ENCODE results near the gene MLIP. TPM values are rescaled to one million over a fixed set of nuclear protein-coding genes. Genes with fewer than 3 reads are reported as not detected.

The MLIP gene
- total RNA-seq, 1 experiment from 2014 or later: 0.59 TPM

DNA sequence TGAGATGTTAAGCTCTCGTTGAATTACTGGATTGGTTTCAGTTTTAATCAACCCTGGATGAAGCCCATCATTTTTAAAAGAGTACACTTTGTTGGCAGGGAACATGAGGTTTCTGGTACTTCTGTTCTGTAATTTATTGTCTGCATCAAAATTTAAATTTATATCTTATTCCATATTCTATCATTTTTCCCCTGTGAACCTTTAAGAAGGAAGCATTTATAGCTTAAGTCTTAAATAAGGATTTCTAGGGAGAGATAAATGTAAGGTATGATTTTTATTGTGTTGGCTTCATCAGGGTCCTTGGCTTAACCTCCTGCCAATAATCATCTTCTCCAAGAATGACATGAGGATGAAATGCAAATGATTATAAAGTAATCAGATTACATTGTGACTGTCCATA is 40.6 kb downstream of the MLIP start:
- no peaks in the 10 kb centered on the region for H3K9me2 ChIP-seq (ENCODE audit: insufficient read depth)
- no TSS peak for BruUV-seq (replicated peaks)
- H3K4me1 ChIP-seq (ENCODE audit: control insufficient read depth in 1 of 2, insufficient read depth in 2 of 2, low read length in 2 of 2): no peaks in the 10 kb centered on the region
- no peaks in the 10 kb centered on the region for H3K9me3 ChIP-seq (ENCODE audit: control insufficient read depth in 1 of 2, insufficient read depth in 1 of 2, low read depth in 1 of 2, low read length in 2 of 2)
- no peak for ATAC-seq
- ChIA-PET RAD21 (ENCODE audit: low non-redundant PET in 1 of 2, low total read pairs in 2 of 2, uncharacterized antibody in 2 of 2, unreplicated experiment in 2 of 2) (no interaction called here), CTCF (no interaction called here), POLR2A (no interaction called here)
- no peak overlapping the region for H3K9ac ChIP-seq (ENCODE audit: low read length)
- TF ChIP-seq POLR2A (IDR thresholded peaks at IDR 0.05; ENCODE audit: borderline replicate concordance, extremely low read depth, insufficient read depth, insufficient read length) (no peak), ZNF274 (IDR thresholded peaks at IDR 0.05; ENCODE audit: low read depth, low read length) (no peak), ZFX (IDR thresholded peaks at IDR 0.05) (no peak)
- TF ChIP-seq, protein P1, sequence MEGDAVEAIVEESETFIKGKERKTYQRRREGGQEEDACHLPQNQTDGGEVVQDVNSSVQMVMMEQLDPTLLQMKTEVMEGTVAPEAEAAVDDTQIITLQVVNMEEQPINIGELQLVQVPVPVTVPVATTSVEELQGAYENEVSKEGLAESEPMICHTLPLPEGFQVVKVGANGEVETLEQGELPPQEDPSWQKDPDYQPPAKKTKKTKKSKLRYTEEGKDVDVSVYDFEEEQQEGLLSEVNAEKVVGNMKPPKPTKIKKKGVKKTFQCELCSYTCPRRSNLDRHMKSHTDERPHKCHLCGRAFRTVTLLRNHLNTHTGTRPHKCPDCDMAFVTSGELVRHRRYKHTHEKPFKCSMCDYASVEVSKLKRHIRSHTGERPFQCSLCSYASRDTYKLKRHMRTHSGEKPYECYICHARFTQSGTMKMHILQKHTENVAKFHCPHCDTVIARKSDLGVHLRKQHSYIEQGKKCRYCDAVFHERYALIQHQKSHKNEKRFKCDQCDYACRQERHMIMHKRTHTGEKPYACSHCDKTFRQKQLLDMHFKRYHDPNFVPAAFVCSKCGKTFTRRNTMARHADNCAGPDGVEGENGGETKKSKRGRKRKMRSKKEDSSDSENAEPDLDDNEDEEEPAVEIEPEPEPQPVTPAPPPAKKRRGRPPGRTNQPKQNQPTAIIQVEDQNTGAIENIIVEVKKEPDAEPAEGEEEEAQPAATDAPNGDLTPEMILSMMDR (IDR thresholded peaks at IDR 0.05 in 2 of 3, conservative IDR thresholded peaks at IDR 0.05 in 1 of 3; ENCODE audit: borderline replicate concordance in 1 of 3, insufficient read depth in 1 of 3, low read depth in 2 of 3, low read length in 2 of 3): no peak
- no peak for DNase-seq (ENCODE audit: low read depth, low spot score)
- H3K4me3 ChIP-seq (replicated peaks in 1 of 2; ENCODE audit: low read depth in 1 of 2, low read length in 2 of 2): no peak overlapping the region
- no peaks in the 10 kb centered on the region for H3K36me3 ChIP-seq (ENCODE audit: control insufficient read depth in 1 of 2, insufficient read depth in 2 of 2, low read length in 2 of 2)
- intact Hi-C loops (cut with micrococcal nuclease): no loop called here
- no peaks in the 10 kb centered on the region for H3K79me2 ChIP-seq (ENCODE audit: insufficient read depth, low read length)
- no peak overlapping the region for H2AFZ ChIP-seq (ENCODE audit: low read depth, low read length, poor library complexity, severe bottlenecking)
- no peak overlapping the region for H3K4me2 ChIP-seq (ENCODE audit: low read length)
- H3K27ac ChIP-seq (ENCODE audit: low read depth, low read length): no peak overlapping the region
- H3K27me3 ChIP-seq (ENCODE audit: insufficient read depth, low read length): no peaks in the 10 kb centered on the region
- no peaks in the 10 kb centered on the region for H4K20me1 ChIP-seq (ENCODE audit: insufficient read depth)

DNA sequence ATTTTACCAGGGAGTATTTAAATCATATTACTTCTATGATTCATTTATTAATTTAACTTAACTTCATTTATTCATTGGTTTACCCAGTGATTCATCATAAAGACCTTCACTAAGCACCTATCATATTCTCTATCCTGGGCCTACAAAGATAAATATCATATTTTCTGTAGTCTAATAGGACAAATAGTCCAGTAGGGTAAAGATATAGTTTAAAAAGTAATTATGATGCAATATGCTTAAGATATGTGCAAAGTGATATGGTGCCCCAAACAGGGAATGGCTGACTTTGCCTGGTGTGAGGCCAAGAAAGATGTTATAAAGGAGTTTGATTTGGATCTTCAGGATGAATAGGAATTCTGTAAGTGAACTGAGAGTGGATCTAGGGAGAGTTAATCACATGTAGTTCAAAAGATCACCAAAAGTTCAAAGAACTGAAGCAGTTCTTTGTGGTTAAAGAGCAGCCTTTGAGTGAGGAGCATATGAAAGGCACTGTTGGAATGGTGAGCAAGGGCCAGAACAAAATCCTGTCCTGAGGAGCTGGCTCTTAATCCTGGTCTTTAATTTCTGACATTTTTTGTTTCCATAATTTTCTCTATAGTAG is 45.5 kb downstream of the MLIP start:
- Histone ChIP-seq H3K79me2 (ENCODE audit: insufficient read depth, low read length) (no peaks in the 10 kb centered on the region), H4K20me1 (ENCODE audit: insufficient read depth) (no peaks in the 10 kb centered on the region), H3K4me2 (ENCODE audit: low read length) (no peak overlapping the region), H3K9me3 (ENCODE audit: control insufficient read depth in 1 of 2, insufficient read depth in 1 of 2, low read depth in 1 of 2, low read length in 2 of 2) (no peaks in the 10 kb centered on the region), H3K9me2 (ENCODE audit: insufficient read depth) (no peaks in the 10 kb centered on the region), H3K4me1 (ENCODE audit: control insufficient read depth in 1 of 2, insufficient read depth in 2 of 2, low read length in 2 of 2) (no peaks in the 10 kb centered on the region), H3K36me3 (ENCODE audit: control insufficient read depth in 1 of 2, insufficient read depth in 2 of 2, low read length in 2 of 2) (no peaks in the 10 kb centered on the region), H3K9ac (ENCODE audit: low read length) (no peak overlapping the region), H3K27me3 (ENCODE audit: insufficient read depth, low read length) (no peaks in the 10 kb centered on the region), H3K4me3 (replicated peaks in 1 of 2; ENCODE audit: low read depth in 1 of 2, low read length in 2 of 2) (no peak overlapping the region), H3K27ac (ENCODE audit: low read depth, low read length) (no peak overlapping the region), H2AFZ (ENCODE audit: low read depth, low read length, poor library complexity, severe bottlenecking) (no peak overlapping the region)
- POLR2A ChIA-PET: no interaction called here
- ATAC-seq: no peak
- CTCF ChIA-PET: no interaction called here
- BruUV-seq (replicated peaks): no TSS peak
- intact Hi-C loops (cut with micrococcal nuclease): no loop called here
- RAD21 ChIA-PET (ENCODE audit: low non-redundant PET in 1 of 2, low total read pairs in 2 of 2, uncharacterized antibody in 2 of 2, unreplicated experiment in 2 of 2): no interaction called here
- DNase-seq (ENCODE audit: low read depth, low spot score): no peak
- TF ChIP-seq ZFX (IDR thresholded peaks at IDR 0.05) (no peak), EZH2phosphoT487 (IDR thresholded peaks at IDR 0.05; ENCODE audit: borderline replicate concordance) (no peak), POLR2AphosphoS5 (IDR thresholded peaks at IDR 0.05; ENCODE audit: low read depth, low read length) (no peak), RAD21 (IDR thresholded peaks at IDR 0.05; ENCODE audit: low read depth) (no peak), EGR1 (IDR thresholded peaks at IDR 0.05; ENCODE audit: low read depth) (no peak), POLR2A (IDR thresholded peaks at IDR 0.05; ENCODE audit: borderline replicate concordance, extremely low read depth, insufficient read depth, insufficient read length) (no peak), EZH2 (IDR thresholded peaks at IDR 0.05) (no peak), CBX3 (IDR thresholded peaks at IDR 0.05; ENCODE audit: low read depth) (no peak), CEBPB (IDR thresholded peaks at IDR 0.05; ENCODE audit: low read depth) (no peak), JUND (IDR thresholded peaks at IDR 0.05) (no peak), TCF7L2 (IDR thresholded peaks at IDR 0.05; ENCODE audit: borderline replicate concordance, extremely low read depth, insufficient read depth, insufficient read length) (no peak), FOSL1 (IDR thresholded peaks at IDR 0.05; ENCODE audit: low read depth) (no peak)
- TF ChIP-seq, protein P1 (IDR thresholded peaks at IDR 0.05 in 2 of 3, conservative IDR thresholded peaks at IDR 0.05 in 1 of 3; ENCODE audit: borderline replicate concordance in 1 of 3, insufficient read depth in 1 of 3, low read depth in 2 of 3, low read length in 2 of 3): no peak
- TF ChIP-seq, protein P2, sequence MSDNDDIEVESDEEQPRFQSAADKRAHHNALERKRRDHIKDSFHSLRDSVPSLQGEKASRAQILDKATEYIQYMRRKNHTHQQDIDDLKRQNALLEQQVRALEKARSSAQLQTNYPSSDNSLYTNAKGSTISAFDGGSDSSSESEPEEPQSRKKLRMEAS (IDR thresholded peaks at IDR 0.05): no peak
- TF ChIP-seq, protein P3, sequence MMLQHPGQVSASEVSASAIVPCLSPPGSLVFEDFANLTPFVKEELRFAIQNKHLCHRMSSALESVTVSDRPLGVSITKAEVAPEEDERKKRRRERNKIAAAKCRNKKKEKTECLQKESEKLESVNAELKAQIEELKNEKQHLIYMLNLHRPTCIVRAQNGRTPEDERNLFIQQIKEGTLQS (IDR thresholded peaks at IDR 0.05): no peak

Measured in HCT116 (cell line).